Common myeloid progenitor, CD34-positive (primary cell): Measurements from ENCODE around the gene CCDC40. TPM values are rescaled to one million over a fixed set of nuclear protein-coding genes. Genes with fewer than 3 reads are reported as not detected.
A peak's percentile ranks its signal among the peaks of the same experiment; 100 is the strongest.

ENCODE experiments used
- CTCF ChIA-PET: fragments of 350-600 bp; sonication (Branson Sonifier 250); formaldehyde crosslinking; loops from one replicate; lab custom pipeline; 2021; ENCODE audit warnings: antibody characterized with exemption; lab: Charles Lee
- POLR2A ChIA-PET: fragments of 350-600 bp; sonication (Branson Sonifier 250); formaldehyde crosslinking; loops from one replicate; lab custom pipeline; 2021; ENCODE audit warnings: antibody characterized with exemption; lab: Charles Lee
- DNase-seq, 3 donors: peaks; one replicate each; pipeline versions ENCODE4 v3.0.0 to v3.0.0-alpha.2; 2013
- H3K27ac ChIP-seq, 2 experiments: 1 replicate in 1 of 2; 2 replicates in 1 of 2; pipeline ENCODE4 v1.7.0; 2013; ENCODE audit warnings: inconsistent platforms in 2 of 2, low read length in 2 of 2, mild to moderate bottlenecking in 2 of 2, low read depth in 1 of 2, moderate library complexity in 1 of 2; ENCODE audit not compliant: severe bottlenecking in 2 of 2, insufficient read depth in 1 of 2, poor library complexity in 1 of 2
- H3K27me3 ChIP-seq, 5 experiments: replicated peaks in 2 of 5; 1 replicate in 3 of 5; 2 replicates in 2 of 5; pipeline versions ENCODE4 v1.6.1 to v1.7.0; 2013; ENCODE audit warnings: low read length in 4 of 5, mild to moderate bottlenecking in 2 of 5, moderate library complexity in 2 of 5, inconsistent platforms in 1 of 5; ENCODE audit not compliant: insufficient read depth in 5 of 5, control insufficient read depth in 4 of 5
- H3K36me3 ChIP-seq, 4 experiments: 1 replicate in 2 of 4; 2 replicates in 2 of 4; pipeline versions ENCODE4 v1.6.1 to v1.7.0; 2013; ENCODE audit warnings: low read length in 3 of 4, control low read depth in 1 of 4, mild to moderate bottlenecking in 1 of 4; ENCODE audit not compliant: control insufficient read depth in 4 of 4, insufficient read depth in 4 of 4
- H3K4me1 ChIP-seq, 4 experiments: 1 replicate in 3 of 4; 2 replicates in 1 of 4; pipeline versions ENCODE4 v1.6.1 to v1.7.1; 2013; ENCODE audit warnings: low read length in 3 of 4, mild to moderate bottlenecking in 3 of 4, control low read depth in 1 of 4, inconsistent platforms in 1 of 4, moderate library complexity in 1 of 4; ENCODE audit not compliant: control insufficient read depth in 4 of 4, insufficient read depth in 4 of 4; ENCODE audit errors: control extremely low read depth in 1 of 4
- H3K4me3 ChIP-seq, 7 experiments: 1 replicate in 4 of 7; 2 replicates in 3 of 7; pipeline versions ENCODE4 v1.5.1 to v1.7.0; 2013; ENCODE audit warnings: mild to moderate bottlenecking in 7 of 7, low read length in 6 of 7, moderate library complexity in 6 of 7, inconsistent platforms in 2 of 7, low read depth in 2 of 7, control low read depth in 1 of 7; ENCODE audit not compliant: insufficient read depth in 4 of 7, control insufficient read depth in 1 of 7; ENCODE audit errors: extremely low read depth in 1 of 7
- H3K9me3 ChIP-seq, 5 experiments: 1 replicate in 4 of 5; 2 replicates in 1 of 5; pipeline versions ENCODE4 v1.6.1 to v1.7.1; 2013; ENCODE audit warnings: low read length in 4 of 5, mild to moderate bottlenecking in 2 of 5, inconsistent platforms in 1 of 5, low read depth in 1 of 5, moderate library complexity in 1 of 5; ENCODE audit not compliant: control insufficient read depth in 4 of 5, insufficient read depth in 2 of 5; ENCODE audit errors: control extremely low read depth in 1 of 5
- WGBS: methylation state at CpG from one replicate; pipeline ENCODE4 v1.1.5; 2013; ENCODE audit not compliant: insufficient coverage; 5-methylcytosine and 5-hydroxymethylcytosine counted together
- polyA plus RNA-seq: library from polyadenylated mRNA; unstranded; fragments of 120-200 nt; gene quantifications from one replicate; pipeline ENCODE4 v1.2.1, GENCODE V29; 2013

Gene CCDC40
- 2.9 TPM for polyA plus RNA-seq

GRCh38 chr17:80035937-80036714 is at the start of gene CCDC40:
Gene CCDC40 (plus strand): TSS chr17:80036642. CDS start chr17:80036663, 21 bp downstream.
- H3K36me3 ChIP-seq = no peaks in the 10 kb centered on the region
- peak within 1 kb of the TSS; percentile 50 to 90 (median 75) for H3K4me3 ChIP-seq
- WGBS = 0% methylated on average over 84 of the region's 89 CpGs
- H3K9me3 ChIP-seq = no peaks in the 10 kb centered on the region
- ChIA-PET CTCF (no interaction called here), POLR2A (no interaction called here)
- H3K27me3 ChIP-seq = peaks cover 0 to 10% (median 2%) of the 10 kb centered on the region in 5 experiments
- H3K4me1 ChIP-seq = peaks cover 0 to 24% (median 22%) of the 10 kb centered on the region in 4 experiments
- DNase-seq = peak; percentile 70 to 86 (median 82)
- peak within 1 kb of the TSS; percentile 46 to 83 for H3K27ac ChIP-seq

GRCh38 chr17:79987187-79987934 is 49.1 kb upstream of the CCDC40 start:
- DNase-seq = no peak
- Histone ChIP-seq H3K9me3 (no peaks in the 10 kb centered on the region), H3K4me3 (no peak overlapping the region), H3K4me1 (peaks cover 0 to 10% (median 7%) of the 10 kb centered on the region in 4 experiments), H3K36me3 (no peaks in the 10 kb centered on the region), H3K27ac (no peak overlapping the region), H3K27me3 (no peaks in the 10 kb centered on the region)
- ChIA-PET CTCF (interaction anchor here (1.2 kb wide), 1 partner anchor 10 kb away, joined by 3 read pairs; no protein-coding TSS in a partner anchor), POLR2A (no interaction called here)
- WGBS = 98% methylated on average over 17 of the region's 18 CpGs

GRCh38 chr17:79987935-79988184 is 48.6 kb upstream of the CCDC40 start:
- WGBS = 93% methylated on average over 5 of the region's 7 CpGs
- H3K36me3 ChIP-seq = no peaks in the 10 kb centered on the region
- no peak overlapping the region for H3K27ac ChIP-seq
- POLR2A ChIA-PET = no interaction called here
- peaks cover 0 to 15% (median 11%) of the 10 kb centered on the region in 4 experiments for H3K4me1 ChIP-seq
- no peak for DNase-seq
- H3K27me3 ChIP-seq = no peaks in the 10 kb centered on the region
- CTCF ChIA-PET = no interaction called here
- H3K4me3 ChIP-seq = no peak overlapping the region
- no peaks in the 10 kb centered on the region for H3K9me3 ChIP-seq

- Histone ChIP-seq H3K4me1 (peaks cover 0 to 20% (median 14%) of the 10 kb centered on the region in 4 experiments), H3K4me3 (no peak overlapping the region), H3K27ac (no peak overlapping the region), H3K27me3 (no peaks in the 10 kb centered on the region), H3K36me3 (no peaks in the 10 kb centered on the region), H3K9me3 (no peaks in the 10 kb centered on the region)
- DNase-seq = no peak
- POLR2A ChIA-PET = no interaction called here
- 90% methylated on average over 26 of the region's 28 CpGs for WGBS
- CTCF ChIA-PET = no interaction called here
Observed at GRCh38 chr17:79988185-79988971, 48.1 kb upstream of the CCDC40 start.

GRCh38 chr17:79989106-79989835 is 47.2 kb upstream of the CCDC40 start:
- H3K27ac ChIP-seq = no peak overlapping the region
- CTCF ChIA-PET = interaction anchor here (0.9 to 2.0 kb wide), 5 partner anchors 9 to 246 kb away, joined by 3 to 6 read pairs (median 4); no protein-coding TSS in a partner anchor
- WGBS = 96% methylated on average over 19 of the region's 20 CpGs
- H3K9me3 ChIP-seq = no peaks in the 10 kb centered on the region
- no peak for DNase-seq
- no peak overlapping the region for H3K4me3 ChIP-seq
- POLR2A ChIA-PET = interaction anchor here (0.6 kb wide), 1 partner anchor 130 kb away, joined by 3 read pairs; no protein-coding TSS in a partner anchor
- H3K4me1 ChIP-seq = peaks cover 2 to 29% (median 23%) of the 10 kb centered on the region in 4 experiments
- H3K27me3 ChIP-seq = no peaks in the 10 kb centered on the region
- no peaks in the 10 kb centered on the region for H3K36me3 ChIP-seq

- 91% methylated on average over 21 of the region's 21 CpGs for WGBS
- ChIA-PET POLR2A (no interaction called here), CTCF (interaction anchor here (0.9 to 2.0 kb wide), 9 partner anchors 10 to 249 kb away, joined by 3 to 7 read pairs (median 3); no protein-coding TSS in a partner anchor)
- Histone ChIP-seq H3K36me3 (no peaks in the 10 kb centered on the region), H3K9me3 (no peaks in the 10 kb centered on the region), H3K27ac (no peak overlapping the region), H3K27me3 (no peaks in the 10 kb centered on the region), H3K4me1 (peaks cover 7 to 29% (median 23%) of the 10 kb centered on the region in 4 experiments), H3K4me3 (no peak overlapping the region)
- DNase-seq = no peak
Observed at GRCh38 chr17:79990051-79990592, 46.3 kb upstream of the CCDC40 start.
